Heart right ventricle (tissue), 16 donors: Measurements from ENCODE around the gene ZBTB1. TPM values are rescaled to one million over a fixed set of nuclear protein-coding genes. Genes with fewer than 3 reads are reported as not detected.

Experiments
- ATAC-seq, 8 donors: fragments of 200-7000 bp; cut with Tn5 transposase; one replicate each; pipeline ENCODE4 v1.9.1; 2020; ENCODE audit warnings: mild to moderate bottlenecking in 8 of 8, moderate library complexity in 8 of 8, moderate number of reproducible peaks in 1 of 8
- DNase-seq, 2 donors: peaks; one replicate each; pipeline ENCODE4 v3.0.0-alpha.2; 2020
- H3K27ac ChIP-seq, 10 donors: fragments of 200-600 bp; sonication (generic) in 2 of 10; one replicate each; pipeline versions ENCODE4 v1.5.0 to v1.8.0; 2020 to 2022; ENCODE audit warnings: mild to moderate bottlenecking in 3 of 10
- H3K27me3 ChIP-seq, 7 donors: fragments of 200-600 bp; one replicate each; pipeline ENCODE4 v1.8.0; 2021 to 2022; ENCODE audit warnings: mild to moderate bottlenecking in 2 of 7
- H3K36me3 ChIP-seq, 9 donors: fragments of 200-600 bp; sonication (generic) in 1 of 9; one replicate each; pipeline versions ENCODE4 v1.5.0 to v1.8.0; 2020 to 2022; ENCODE audit warnings: mild to moderate bottlenecking in 2 of 9
- H3K4me1 ChIP-seq, 9 donors: fragments of 200-600 bp; sonication (generic) in 1 of 9; one replicate each; pipeline versions ENCODE4 v1.5.0 to v1.8.0; 2020 to 2022; ENCODE audit warnings: mild to moderate bottlenecking in 4 of 9
- H3K4me3 ChIP-seq, 10 donors: fragments of 200-600 bp; sonication (generic) in 2 of 10; one replicate each; pipeline versions ENCODE4 v1.5.0 to v1.8.0; 2020 to 2022; ENCODE audit warnings: mild to moderate bottlenecking in 7 of 10, moderate library complexity in 2 of 10
- H3K9me3 ChIP-seq, 11 donors: fragments of 200-600 bp in 10 of 11; sonication (generic) in 2 of 11; one replicate each; pipeline versions ENCODE4 v1.5.0 to v1.8.0; 2013 to 2022; ENCODE audit warnings: mild to moderate bottlenecking in 2 of 11, control low read depth in 1 of 11, moderate library complexity in 1 of 11
- WGBS, 2 donors: extraction: QIAGEN DNeasy Blood & Tissue Kit; methylation state at CpG; one replicate each; pipeline ENCODE4 v1.1.7; 2013; ENCODE audit warnings: inconsistent platforms in 1 of 2; 5-methylcytosine and 5-hydroxymethylcytosine counted together
- intact Hi-C, 10 donors: fragments of 100-400 bp; cut with DNase I; formaldehyde crosslinking; loops; one replicate each; pipeline versions ENCODE4 v1.11.1 to v1.14.2; 2022
- polyA plus RNA-seq, 2 donors: library from polyadenylated mRNA; stranded (reverse); fragments of 200-250 nt; gene quantifications; one replicate each; pipeline ENCODE4 v1.2.3, GENCODE V29; 2013
- total RNA-seq, 10 donors: library from RNA; stranded (reverse); fragmentation: NEBNext Ultra II Directional in 3 of 10; extraction: Animal tissue kit (Norgen Biotek cat#: 25700) in 3 of 10; gene quantifications; one replicate each; pipeline versions ENCODE4 v1.2.1 to v1.2.4, GENCODE V29; 2021 to 2023
- TF ChIP-seq, protein P1 (sequence below), 9 donors: fragments of 200-600 bp; sonication (generic) in 2 of 9; IDR thresholded peaks; one replicate each; pipeline versions ENCODE4 v1.5.0 to v1.8.0; 2021 to 2022; ENCODE audit warnings: antibody characterized with exemption in 9 of 9, mild to moderate bottlenecking in 5 of 9, moderate library complexity in 1 of 9
- donor health status: Arrhythmogenic right ventricular cardiomyopathy.
- donor health status: ischemic (EF 13 %, LVEDD 7.1; RV severe dilation, severe dysfunction).
- donor health status: healthy with polysubstance abuse.
- donor health status: DM: no; HTN: yes; CAD: no.
- donor health status: DM: no; HTN: no; CAD: no.
- donor health status: ischemic (EF 25% LVEDD 6.9; RV normal size, moderate dysfunction).
- donor health status: ischemic (EF 25% LVEDD 5.7; RV mildly dilated, moderate dysfunction).
- donor health status: healthy.
- donor health status: DM: yes; HTN: yes; CAD: no.
- donor health status: Ischemic cardiomyopathy.
- donor health status: ischemic (EF 35%, LVEDD 5.7; RV mildly dilated, moderate dysfunction).
- donor health status: nonischemic (EF 11% LVEDD 7.7; RV severe dilation, severe dysfunction).
- donor health status: DM: yes; HTN: yes; CAD: no.
- donor health status: PGD.
- donor health status: ischemic (EF 29% LVEDD 5.4; RV normal size, mild dysfunction).
- donor health status: nonischemic (EF 23%, LVEDD 6.1; RV moderate dilation, normal function).

ZBTB1 gene
- total and polyA plus RNA-seq, 12 donors: 5.6 to 26.4 (median 20.6) TPM

DNA sequence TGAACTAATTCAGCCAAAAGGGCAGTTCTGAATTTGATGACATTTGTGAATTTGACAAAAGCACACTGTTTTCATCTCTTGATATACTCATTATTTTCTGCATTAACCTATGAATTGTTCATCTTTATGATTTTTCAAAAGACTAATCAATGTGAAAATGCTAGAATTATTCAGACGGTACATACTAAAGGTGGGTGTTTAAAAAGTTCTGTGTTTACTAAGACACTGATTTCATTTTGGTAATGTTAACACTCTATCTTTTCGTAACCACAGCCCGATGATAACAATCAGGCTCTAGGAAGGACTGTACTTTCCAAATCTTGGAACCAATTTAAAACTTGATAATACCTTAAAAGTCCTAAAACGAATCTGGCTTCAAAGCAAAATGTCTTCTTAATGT, 29.9 kb upstream of the ZBTB1 start:
- peaks cover 0 to 5% (median 0%) of the 10 kb centered on the region in 9 donors for H3K4me1 ChIP-seq
- TF ChIP-seq, protein P1, sequence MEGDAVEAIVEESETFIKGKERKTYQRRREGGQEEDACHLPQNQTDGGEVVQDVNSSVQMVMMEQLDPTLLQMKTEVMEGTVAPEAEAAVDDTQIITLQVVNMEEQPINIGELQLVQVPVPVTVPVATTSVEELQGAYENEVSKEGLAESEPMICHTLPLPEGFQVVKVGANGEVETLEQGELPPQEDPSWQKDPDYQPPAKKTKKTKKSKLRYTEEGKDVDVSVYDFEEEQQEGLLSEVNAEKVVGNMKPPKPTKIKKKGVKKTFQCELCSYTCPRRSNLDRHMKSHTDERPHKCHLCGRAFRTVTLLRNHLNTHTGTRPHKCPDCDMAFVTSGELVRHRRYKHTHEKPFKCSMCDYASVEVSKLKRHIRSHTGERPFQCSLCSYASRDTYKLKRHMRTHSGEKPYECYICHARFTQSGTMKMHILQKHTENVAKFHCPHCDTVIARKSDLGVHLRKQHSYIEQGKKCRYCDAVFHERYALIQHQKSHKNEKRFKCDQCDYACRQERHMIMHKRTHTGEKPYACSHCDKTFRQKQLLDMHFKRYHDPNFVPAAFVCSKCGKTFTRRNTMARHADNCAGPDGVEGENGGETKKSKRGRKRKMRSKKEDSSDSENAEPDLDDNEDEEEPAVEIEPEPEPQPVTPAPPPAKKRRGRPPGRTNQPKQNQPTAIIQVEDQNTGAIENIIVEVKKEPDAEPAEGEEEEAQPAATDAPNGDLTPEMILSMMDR (IDR thresholded peaks at IDR 0.05): no peak
- peaks cover 0 to 8% (median 0%) of the 10 kb centered on the region in 9 donors for H3K36me3 ChIP-seq
- H3K9me3 ChIP-seq: no peaks in the 10 kb centered on the region
- no peaks in the 10 kb centered on the region for H3K27me3 ChIP-seq
- DNase-seq (no peak), ATAC-seq (no peak)
- intact Hi-C loops: loop anchor here in 9 of 10 donors (5.0 to 10.0 kb wide), 5 partner anchors 37 to 132 kb away; no protein-coding TSS in a partner anchor
- no peak overlapping the region for H3K4me3 ChIP-seq
- 81 to 98% methylated on average over 4 of the region's 4 CpGs for WGBS, 2 donors
- no peak overlapping the region for H3K27ac ChIP-seq

DNA sequence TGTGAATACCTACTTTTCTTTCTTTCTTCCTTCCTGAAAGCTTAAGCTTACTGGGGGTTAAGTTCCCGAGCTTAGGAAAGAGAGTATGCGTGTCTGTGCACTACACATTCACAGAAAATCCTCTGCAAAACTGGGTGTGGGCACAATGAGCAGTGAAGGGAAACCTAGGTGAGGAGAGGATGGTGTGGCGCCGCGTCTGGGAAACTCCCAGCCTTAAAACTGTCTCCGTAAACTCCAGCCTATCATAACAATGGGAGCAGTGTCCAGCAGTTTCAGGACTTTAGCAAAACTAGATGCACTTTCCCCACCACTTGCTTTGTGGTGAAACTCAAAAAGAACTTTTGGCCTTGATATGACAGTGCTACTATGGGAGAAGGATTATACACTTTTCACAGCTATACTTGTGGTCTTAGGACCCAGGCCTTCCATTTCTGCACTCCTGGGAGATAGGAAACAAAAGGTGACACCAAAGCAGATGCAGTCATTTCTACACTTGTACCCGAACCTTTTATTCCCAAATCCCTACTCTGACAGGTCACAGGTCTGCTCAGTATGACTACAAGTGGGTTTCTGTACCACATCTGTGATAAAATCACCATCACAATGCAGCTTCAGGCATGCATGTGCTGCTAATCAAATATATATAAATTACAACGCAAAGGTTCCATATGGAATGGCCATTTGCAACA, 28.8 kb upstream of the ZBTB1 start:
- ATAC-seq (no peak), DNase-seq (no peak)
- H3K27me3 ChIP-seq: no peaks in the 10 kb centered on the region
- H3K9me3 ChIP-seq: no peaks in the 10 kb centered on the region
- WGBS, 2 donors: 90% methylated on average over 8 of the region's 8 CpGs
- TF ChIP-seq, protein P1 (IDR thresholded peaks at IDR 0.05): no peak
- intact Hi-C loops: loop anchor here in 9 of 10 donors (5.0 to 10.0 kb wide), 5 partner anchors 38 to 133 kb away; no protein-coding TSS in a partner anchor
- H3K4me3 ChIP-seq: no peak overlapping the region
- H3K27ac ChIP-seq: no peak overlapping the region
- H3K4me1 ChIP-seq: peaks cover 0 to 5% (median 0%) of the 10 kb centered on the region in 9 donors
- H3K36me3 ChIP-seq: peaks cover 0 to 16% (median 0%) of the 10 kb centered on the region in 9 donors

DNA sequence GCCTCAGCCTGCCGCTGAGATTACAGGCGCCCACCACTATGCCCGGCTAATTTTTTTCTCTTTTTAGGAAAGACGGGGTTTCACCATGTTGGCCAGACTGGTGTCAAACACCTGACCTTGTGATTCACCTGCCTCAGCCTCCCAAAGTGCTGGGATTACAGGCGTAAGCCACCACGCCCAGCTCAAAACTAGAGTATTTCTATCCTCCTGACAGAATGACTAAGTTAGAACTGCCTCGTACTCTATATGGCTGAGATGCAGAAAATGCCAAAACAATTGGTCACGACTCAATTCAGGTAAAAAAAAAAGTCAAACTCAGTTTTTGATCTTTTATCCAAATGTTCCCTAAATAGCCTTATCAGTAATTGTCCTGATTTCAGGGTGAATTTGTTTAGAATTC, 28.1 kb upstream of the ZBTB1 start:
- Histone ChIP-seq H3K27me3 (no peaks in the 10 kb centered on the region), H3K4me1 (peaks cover 0 to 5% (median 0%) of the 10 kb centered on the region in 9 donors), H3K4me3 (no peak overlapping the region), H3K9me3 (no peaks in the 10 kb centered on the region), H3K27ac (no peak overlapping the region), H3K36me3 (peaks cover 0 to 23% (median 0%) of the 10 kb centered on the region in 9 donors)
- WGBS, 2 donors: 95% methylated on average over 8 of the region's 8 CpGs
- ATAC-seq (no peak), DNase-seq (no peak)
- intact Hi-C loops: loop anchor here in 9 of 10 donors (5.0 to 10.0 kb wide), 5 partner anchors 39 to 134 kb away; no protein-coding TSS in a partner anchor
- TF ChIP-seq, protein P1 (IDR thresholded peaks at IDR 0.05): no peak

DNA sequence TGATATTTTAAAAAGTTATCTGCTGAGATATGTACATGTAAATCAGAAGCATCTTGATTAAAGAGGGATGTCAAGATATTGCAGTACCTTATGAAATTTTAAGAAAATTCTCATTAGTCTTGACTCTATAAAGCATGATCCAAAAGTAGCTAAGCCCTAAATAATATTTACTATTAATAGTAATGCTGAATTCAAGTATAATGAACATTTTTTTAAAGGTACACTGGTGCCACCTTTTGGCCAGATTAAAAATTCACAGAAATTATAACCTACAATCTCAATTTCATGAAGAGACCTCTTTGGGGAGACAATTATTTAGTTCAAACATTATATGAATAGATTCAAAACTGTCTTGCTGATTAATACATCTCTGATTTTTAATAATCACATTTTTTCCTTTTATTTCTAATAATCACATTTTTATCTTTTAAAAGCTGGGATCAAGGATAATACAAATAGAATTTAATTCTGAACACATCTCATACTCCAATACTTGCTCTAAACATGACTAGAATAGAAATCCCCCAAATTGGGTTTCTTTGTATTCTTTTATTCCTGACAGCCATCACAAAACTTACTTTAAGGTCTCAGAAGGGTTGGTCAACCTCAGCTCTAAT, 25.8 kb upstream of the ZBTB1 start:
- Histone ChIP-seq H3K4me3 (no peak overlapping the region), H3K9me3 (no peaks in the 10 kb centered on the region), H3K27ac (no peak overlapping the region), H3K4me1 (peaks cover 0 to 5% (median 0%) of the 10 kb centered on the region in 9 donors), H3K36me3 (peaks cover 0 to 37% (median 0%) of the 10 kb centered on the region in 9 donors), H3K27me3 (no peaks in the 10 kb centered on the region)
- TF ChIP-seq, protein P1 (IDR thresholded peaks at IDR 0.05): peak; percentile 12 to 68 (median 55)
- intact Hi-C loops: loop anchor here in 9 of 10 donors (2.0 to 10.0 kb wide), 7 partner anchors 41 to 136 kb away; no protein-coding TSS in a partner anchor
- DNase-seq: no peak
- no peak for ATAC-seq
